ENCODE data around the gene DIPK1B.
"Not testable (repeated sequence)": the region's sequence is repeated elsewhere in the genome, so short reads cannot be mapped to it uniquely, and the experiment has no call there.

The DIPK1B gene

GRCh38 chr9:136755302-136756133 is 43.1 kb downstream of the DIPK1B start:
- DNase-seq, result not testable (repeated sequence)

GRCh38 chr9:136756134-136756438 is 43.7 kb downstream of the DIPK1B start:
- DNase-seq, result no peak

- DNase-seq, result no peak
Observed at GRCh38 chr9:136756836-136757235, 44.5 kb downstream of the DIPK1B start.

GRCh38 chr9:136757328-136757727 is 45.0 kb downstream of the DIPK1B start:
- DNase-seq, result no peak

GRCh38 chr9:136757751-136758140 is 45.4 kb downstream of the DIPK1B start:
- DNase-seq, result no peak

- no peak for DNase-seq
Observed at GRCh38 chr9:136759001-136759400, 46.6 kb downstream of the DIPK1B start.

- DNase-seq, result no peak
Observed at GRCh38 chr9:136759436-136760325, 47.3 kb downstream of the DIPK1B start.

- DNase-seq, result no peak
Observed at GRCh38 chr9:136760424-136760823, 48.1 kb downstream of the DIPK1B start.

GRCh38 chr9:136760834-136761544 is 48.6 kb downstream of the DIPK1B start:
- peak; percentile 33 for DNase-seq

- no peak for DNase-seq
Observed at GRCh38 chr9:136761545-136761981, 49.2 kb downstream of the DIPK1B start.

- no peak for DNase-seq
Observed at GRCh38 chr9:136762221-136762691, 49.9 kb downstream of the DIPK1B start.

GRCh38 chr9:136762915-136763648 is 50.7 kb downstream of the DIPK1B start:
- DNase-seq, result peak; percentile 35

- DNase-seq, result no peak
Observed at GRCh38 chr9:136763649-136764035, 51.3 kb downstream of the DIPK1B start.

GRCh38 chr9:136764301-136764891 is 52.0 kb downstream of the DIPK1B start, which contains the start of gene LCN15:
TSS of gene LCN15 (minus strand) at chr9:136764518. CDS start at chr9:136764488, 30 bp downstream.
- no peak for DNase-seq

- no peak for DNase-seq
Observed at GRCh38 chr9:136765041-136765440, 52.7 kb downstream of the DIPK1B start.

GRCh38 chr9:136765745-136766409 is 53.5 kb downstream of the DIPK1B start:
- not testable (repeated sequence) for DNase-seq

- DNase-seq, result peak; percentile 36
Observed at GRCh38 chr9:136766410-136767120, 54.2 kb downstream of the DIPK1B start.

GRCh38 chr9:136769710-136770191 is 57.4 kb downstream of the DIPK1B start:
- DNase-seq, result no peak

GRCh38 chr9:136771907-136772415 is 59.6 kb downstream of the DIPK1B start:
- no peak for DNase-seq

- no peak for DNase-seq
Observed at GRCh38 chr9:136773386-136774044, 61.1 kb downstream of the DIPK1B start.
